ENCODE data around the gene SMARCA2.

SMARCA2 gene

DNA sequence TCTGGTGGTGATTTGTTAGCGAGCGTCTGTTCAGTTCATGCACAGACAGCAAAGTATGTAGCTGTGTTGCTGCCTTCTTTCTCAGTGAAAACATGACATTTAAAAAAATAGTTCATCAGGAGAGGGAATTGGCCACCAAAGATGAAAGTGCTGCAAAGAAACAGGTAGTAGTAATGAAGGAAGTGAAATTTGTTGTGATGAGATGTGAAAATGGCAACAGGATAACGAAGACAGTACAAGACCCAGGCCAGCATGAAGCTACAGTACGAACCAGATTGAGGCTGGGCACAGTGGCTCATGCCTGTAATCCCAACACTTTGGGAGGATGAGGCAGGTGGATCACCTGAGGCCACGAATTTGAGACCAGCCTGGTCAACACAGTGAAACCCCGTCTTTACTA lies 136.0 kb downstream of the SMARCA2 start:
- no peak for DNase-seq

DNA sequence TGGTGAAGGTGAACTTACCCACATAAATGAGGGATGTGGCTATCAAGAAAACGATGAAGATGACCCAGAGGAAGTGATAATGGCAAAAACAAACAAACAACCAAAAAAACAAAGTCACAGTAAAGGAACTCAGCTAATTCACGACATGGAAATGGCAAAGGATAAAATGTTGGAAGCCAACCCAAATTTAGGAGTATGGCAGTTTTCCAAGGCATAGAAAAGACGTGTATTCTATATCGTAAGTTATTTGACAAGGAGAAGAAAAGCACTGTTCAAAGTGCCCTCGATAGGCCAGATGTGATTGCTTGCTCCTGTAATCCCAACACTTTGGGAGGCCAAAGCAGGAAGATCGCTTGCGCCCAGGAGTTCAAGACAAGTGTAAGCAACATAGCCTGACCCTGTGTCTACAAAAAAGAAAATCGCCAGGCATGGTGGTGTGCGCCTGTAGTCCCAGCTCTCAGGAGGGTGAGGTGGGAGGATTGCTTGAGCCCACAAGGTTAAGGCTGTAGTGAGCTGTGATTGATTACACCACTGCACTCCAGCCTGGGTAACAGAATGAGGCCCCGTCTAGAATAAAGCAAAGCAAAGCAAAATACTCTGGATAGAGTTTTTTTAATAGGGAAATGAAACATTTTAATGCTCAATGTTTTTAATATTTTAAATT lies 138.0 kb downstream of the SMARCA2 start:
- no peak for DNase-seq

DNA sequence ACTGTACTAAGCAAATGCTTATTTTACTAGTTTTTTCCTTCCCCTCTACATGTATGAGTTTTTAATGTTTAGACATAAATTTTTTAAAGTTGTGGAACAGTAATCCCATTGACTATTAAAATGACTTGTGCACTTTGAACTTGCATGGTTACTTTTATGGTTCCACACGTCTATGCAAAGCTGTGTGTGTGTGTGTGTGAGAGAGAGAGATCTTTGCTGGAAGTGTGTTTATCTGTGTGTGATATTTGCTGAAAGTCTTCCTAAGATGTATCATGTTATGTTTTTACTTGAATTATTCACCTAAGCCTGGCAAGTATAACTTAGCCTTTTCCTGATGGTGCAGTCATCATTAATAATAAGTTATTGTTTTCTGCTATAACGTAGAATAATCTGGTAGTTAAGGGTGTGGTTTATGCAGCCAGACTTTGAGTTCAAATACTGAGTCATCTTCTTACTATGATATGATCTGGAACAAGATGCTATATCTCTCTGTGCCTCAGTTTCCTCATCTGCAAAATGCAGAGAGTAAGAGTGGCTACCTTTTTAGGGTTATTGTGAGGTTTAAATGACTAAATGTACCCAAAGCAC lies 138.6 kb downstream of the SMARCA2 start:
- no peak for DNase-seq

DNA sequence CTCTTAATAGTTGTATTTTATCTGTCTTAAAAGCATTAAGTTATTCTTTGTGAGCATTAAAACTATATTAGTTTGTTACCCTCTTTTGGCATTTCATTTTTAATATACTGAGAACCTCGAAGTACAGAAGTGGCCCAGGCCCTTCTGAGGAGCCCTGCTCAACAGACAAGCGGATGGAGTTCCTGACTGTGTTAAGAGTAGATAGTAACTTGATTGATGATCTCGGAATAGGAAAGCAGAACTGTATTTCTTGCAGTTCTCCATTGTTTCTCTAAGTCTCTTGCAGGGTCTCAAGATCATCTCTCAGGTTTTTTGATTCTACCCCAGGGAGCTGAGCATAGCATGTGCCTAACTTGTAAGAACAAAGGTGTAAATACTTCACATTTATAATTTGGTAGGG lies 139.6 kb downstream of the SMARCA2 start:
- no peak for DNase-seq

DNA sequence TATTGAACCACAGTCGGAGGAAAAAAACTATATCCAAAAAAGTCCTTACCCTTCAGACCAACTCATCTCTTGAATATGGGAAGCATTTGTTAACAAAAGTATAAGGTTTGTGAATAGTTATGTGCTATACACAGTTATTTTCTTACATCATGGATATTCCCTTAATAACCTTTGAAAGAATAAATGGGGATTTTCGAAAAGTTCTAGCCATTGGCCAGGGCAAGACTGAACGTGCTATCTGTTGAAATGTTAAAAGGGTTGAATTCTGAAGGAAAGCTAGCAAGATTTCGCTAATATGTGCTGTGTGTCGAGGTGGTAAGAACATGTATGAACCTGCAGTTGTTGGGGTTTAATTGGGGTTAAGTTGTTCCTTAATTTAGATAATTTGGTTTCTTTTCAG lies 140.8 kb downstream of the SMARCA2 start:
- no peak for DNase-seq

GRCh38 chr9:2157277-2158110 lies 142.3 kb downstream of the SMARCA2 start:
- DNase-seq, result no peak

GRCh38 chr9:2158111-2158610 lies 143.0 kb downstream of the SMARCA2 start:
- no peak for DNase-seq

DNA sequence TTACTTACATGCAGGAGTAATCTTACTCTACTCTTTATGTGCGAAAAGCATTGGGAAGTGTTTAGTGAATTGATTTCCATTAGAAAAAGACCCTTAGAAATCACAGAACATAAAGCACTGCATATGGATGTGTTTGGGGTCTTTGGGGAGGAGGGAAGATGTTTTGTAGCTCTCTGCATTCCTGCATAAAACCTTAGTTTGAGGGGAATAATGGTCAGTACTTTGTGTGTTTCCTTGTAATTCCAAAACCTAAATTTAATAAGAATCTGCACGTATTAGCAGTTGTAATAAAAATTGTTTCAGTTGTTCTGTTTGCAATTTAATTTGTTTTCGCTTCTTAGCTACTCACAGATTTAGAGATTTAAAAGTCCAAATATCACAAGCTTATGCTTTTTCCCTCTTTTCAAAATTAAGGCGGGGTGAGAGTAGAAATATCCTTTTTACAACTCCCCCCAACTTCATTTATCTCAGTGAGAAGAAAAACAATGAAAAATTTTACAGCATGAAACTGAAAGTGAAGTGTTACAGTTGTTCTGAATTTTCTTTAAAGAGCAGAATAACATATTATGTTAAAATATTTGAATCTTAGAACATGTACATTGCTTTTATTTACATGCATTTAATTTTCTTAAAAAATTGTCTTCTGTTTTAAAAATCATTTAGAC lies 143.8 kb downstream of the SMARCA2 start:
- DNase-seq, result no peak

DNA sequence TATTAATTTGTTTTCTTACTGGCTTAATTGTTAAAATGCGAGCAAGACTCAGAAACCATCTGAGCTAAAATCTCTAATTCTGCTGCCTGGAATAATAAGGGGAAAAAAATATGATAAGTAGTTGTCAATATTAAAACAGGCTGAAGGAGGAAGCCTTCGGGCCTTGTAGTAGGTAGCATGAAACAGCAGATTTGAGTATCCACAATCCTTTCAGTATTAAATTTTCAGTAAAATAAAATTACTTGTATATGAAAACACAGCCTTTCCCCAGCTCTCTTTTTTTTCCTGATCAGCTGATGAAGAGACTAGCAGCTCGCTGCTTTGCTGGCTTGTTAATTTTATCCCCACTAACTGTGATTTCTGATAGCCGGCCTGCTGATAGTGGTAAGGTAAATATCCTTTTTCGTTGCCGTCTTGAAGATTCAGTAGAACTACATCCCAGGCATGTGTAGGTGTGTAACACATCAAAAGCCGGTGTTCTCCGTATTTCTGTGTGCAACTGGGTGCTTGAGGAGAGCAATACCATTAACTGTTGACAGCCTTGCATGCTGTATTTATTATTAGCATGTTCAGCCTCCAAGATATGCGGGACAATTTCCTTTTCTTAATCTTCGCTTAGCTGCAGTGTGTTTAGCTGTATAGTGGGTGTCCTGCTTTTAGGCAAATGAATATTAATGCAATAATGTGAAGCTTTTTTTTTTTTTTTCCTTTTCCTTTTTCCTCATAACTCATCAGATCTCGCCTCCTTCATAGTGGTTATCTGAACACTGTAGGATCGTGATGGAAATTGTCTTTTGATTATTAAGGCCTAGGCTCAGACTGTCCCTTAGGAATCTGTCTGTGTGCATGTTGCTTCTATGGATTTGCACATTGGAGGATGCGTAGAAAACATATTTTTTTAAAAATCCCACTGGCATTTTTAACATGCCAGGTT lies 144.6 kb downstream of the SMARCA2 start:
- DNase-seq, result no peak

- DNase-seq, result no peak
Measured at GRCh38 chr9:2161661-2162060, 146.5 kb downstream of the SMARCA2 start.

GRCh38 chr9:2163231-2163885 lies 148.2 kb downstream of the SMARCA2 start:
- no peak for DNase-seq

DNA sequence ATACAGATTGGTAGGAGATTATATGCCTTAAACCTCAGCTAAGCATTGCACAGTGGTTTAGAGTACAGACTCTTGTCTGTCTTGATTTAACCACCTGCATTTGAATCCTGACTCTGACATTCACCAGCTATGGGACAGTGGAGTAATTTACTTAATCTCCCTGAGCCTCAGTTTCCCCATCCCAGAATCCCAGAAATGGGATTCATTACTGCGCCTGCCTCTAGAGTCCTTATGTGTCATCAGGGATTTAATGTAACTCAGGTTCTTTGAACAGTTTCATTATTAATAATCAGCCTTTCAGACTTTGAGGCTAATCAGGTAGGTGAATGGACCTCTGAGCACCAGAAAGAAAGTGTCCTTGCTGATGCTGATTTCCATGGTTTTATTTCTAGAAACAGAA lies 149.1 kb downstream of the SMARCA2 start:
- DNase-seq, result no peak

DNA sequence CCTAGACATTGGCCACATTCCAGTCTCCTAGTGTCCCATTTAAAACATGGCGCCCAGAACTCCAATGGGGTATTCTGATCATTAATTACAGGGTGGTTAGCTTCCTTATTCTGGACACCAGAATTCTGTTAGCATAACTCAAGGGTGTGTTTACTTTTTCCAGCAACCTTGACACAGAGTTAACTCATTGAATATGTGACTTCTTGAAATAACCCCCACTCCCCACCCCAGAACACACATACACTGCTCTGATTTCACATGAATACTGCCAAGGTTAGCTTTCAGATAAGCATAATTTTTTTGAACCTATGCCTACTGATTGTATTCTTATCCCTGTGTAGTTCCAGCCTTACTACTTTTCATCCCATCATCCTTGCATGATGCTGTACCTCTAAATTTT lies 151.1 kb downstream of the SMARCA2 start:
- DNase-seq, result no peak

DNA sequence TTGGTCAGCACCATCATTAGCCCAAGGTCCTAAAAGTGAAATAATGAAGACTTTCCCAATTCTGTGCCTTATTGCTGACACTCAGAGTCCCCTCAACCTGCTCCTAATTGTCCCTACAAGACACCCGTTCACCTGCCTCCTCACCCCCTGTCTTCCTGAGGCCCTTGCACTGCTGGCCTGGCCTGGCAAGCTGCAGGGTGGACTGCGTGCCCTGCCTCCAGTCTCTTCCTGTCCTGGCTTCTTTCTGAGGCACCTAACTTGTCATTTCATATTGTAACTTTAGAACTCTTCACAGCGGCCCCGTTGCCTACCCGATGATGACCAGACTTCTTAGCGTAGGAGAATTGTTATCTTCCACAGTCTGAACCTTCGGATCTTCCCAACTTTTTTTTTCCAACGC lies 153.9 kb downstream of the SMARCA2 start:
- no peak for DNase-seq

GRCh38 chr9:2170722-2171121 lies 155.6 kb downstream of the SMARCA2 start:
- DNase-seq, result no peak

GRCh38 chr9:2173170-2173569 lies 158.0 kb downstream of the SMARCA2 start:
- no peak for DNase-seq

GRCh38 chr9:2173861-2174260 lies 158.7 kb downstream of the SMARCA2 start:
- DNase-seq, result no peak

DNA sequence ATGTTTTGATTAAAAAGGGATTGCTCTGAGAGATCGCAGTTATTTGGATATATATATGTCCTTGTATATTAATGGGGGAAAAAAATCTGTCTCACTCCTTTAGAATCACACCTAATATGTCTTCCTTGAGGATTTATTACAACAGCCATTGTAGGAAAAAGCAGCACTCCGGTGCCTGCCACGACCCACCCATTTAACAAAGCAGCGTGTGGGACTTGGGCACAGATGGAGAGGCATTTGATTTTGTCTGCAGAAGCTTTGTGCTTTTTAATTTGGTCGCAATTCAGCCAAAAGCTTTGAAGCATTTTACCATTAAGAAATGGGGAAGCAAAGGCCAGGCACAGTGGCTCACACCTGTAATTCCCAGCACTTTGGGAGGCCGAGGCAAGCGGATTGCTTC lies 159.2 kb downstream of the SMARCA2 start:
- DNase-seq, result no peak

DNA sequence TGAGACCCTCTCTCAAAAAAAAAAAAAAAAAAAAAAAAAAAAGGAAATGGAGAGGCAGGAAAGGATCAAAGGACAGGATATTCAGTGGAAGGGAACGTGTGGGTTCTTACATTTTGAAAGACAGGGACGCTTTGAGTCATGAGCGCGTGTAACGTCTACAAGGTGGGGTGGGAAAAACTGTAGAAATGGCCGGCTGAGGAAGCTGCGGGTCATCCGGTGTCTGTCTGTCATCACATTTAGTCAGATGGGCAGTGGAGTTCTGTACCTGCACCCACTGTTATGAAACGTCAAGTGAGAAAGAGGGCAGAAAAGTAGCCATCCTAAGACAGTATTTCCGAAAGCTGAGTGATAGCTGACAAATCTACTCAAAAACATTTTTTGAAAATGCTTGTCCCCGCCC lies 159.8 kb downstream of the SMARCA2 start:
- no peak for DNase-seq

GRCh38 chr9:2177121-2177520 lies 162.0 kb downstream of the SMARCA2 start:
- DNase-seq, result no peak

DNA sequence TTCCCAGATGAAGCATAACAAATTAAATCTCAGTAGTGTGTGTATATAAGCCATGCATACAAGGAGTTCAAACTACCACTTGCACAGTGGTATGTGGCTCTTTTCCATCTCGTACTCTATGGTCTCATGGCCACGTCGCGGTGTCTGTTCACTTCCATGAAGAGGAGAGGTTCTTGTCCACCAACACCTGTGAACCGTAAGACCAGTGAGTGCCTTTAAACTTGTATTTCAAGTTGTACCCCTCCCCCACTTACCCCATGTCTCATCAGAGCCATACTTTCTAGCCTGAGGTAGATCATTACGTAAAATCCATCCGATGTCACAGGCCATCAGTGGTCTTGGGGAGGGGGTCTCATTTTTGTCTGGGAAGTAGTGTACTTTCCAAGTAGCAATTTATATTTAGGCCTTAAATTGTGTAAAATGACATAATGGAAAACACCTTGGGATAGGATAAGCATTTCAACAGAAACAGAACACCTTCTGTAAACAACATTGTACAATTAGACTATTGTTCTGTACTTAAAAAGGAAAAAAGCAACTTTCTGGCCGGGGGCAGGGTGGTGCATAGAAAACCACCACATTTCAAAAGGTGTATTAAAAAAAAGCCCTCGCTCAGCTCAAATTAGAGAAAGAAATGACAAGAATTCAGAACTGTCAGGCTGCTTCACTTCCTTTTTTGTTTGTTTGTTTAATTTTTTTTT lies 163.0 kb downstream of the SMARCA2 start:
- no peak for DNase-seq

Data from effector CD8-positive, alpha-beta T cell (primary cell).